HG03432 (cell line): ENCODE results near the gene FTCDNL1.

Experiments
- ATAC-seq: cut with Tn5 transposase; IDR thresholded peaks from one replicate; pipeline ENCODE4 v1.9.1; 2021; ENCODE audit warnings: mild to moderate bottlenecking, moderate library complexity; ENCODE audit not compliant: unreplicated experiment

The FTCDNL1 gene

GRCh38 chr2:199743415-199744120 lies 107.4 kb downstream of the FTCDNL1 start:
- ATAC-seq = no peak

DNA sequence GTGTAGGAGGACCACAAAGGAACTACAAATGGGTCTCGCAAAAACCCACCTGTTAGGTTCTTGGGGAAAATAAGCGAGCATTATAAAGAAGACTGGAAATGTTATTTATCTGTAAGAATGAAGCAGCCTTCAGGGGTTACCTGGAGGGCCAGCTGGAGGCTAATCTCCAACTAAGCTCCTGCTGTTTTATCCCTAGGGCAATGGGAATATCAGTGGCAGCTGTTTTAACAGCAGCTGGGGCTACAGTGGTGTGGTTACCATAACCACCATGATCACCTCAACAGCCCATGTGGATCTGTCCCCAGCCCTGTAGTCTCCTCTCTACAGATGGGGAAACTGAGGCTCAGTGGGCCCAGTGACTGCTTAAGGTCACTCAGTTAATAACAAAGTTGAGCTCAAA lies 108.1 kb downstream of the FTCDNL1 start:
- ATAC-seq = no peak

DNA sequence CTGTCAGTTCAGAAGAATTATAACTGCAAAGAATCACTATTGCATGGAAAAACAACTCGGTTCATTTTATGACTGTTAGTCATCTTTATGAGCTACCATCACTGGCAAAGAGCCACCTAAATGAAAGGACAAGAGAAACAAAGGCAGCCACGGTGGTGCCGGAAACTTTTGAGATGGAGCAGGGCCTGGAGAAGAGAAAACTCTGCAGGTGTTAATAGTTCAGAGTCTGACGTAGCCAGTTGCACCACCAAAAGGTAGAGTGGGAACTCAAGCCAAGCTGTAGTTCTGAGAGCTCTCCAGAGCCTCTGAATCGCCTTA lies 110.9 kb downstream of the FTCDNL1 start:
- no peak for ATAC-seq

GRCh38 chr2:199739413-199740110 lies 111.4 kb downstream of the FTCDNL1 start:
- ATAC-seq = peak; percentile 78

DNA sequence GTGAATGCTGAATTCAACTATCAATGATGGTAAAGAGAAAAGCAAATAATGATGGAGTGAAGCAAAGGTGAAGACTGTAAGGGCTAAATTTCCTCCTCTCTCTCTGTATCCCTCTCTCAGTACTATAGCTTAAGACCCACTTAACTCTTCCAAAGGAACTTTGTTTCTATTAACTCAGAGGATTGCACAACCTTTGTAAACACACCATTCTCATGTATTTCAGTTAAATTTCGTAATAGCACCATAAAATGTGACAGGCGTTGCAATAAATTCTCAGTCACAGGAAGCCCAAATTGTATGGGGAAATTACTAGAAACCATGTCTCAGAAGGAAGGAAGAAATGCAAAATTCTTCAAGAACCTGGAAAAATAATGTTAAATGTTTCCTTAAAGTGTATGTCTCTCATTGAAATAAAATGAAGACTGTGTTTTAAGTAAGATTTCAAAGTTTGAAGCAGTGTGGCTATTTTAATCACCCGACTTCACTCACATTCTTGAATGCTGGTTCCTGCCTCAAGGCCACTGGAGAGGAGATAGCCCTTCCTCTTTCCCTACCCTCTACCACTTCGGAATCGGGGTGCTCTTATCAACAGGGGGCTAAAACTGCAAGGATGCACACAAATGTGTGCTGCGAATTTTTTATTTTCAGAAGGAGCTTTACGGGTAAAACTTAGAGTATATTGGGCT lies 112.1 kb downstream of the FTCDNL1 start:
- ATAC-seq = no peak

DNA sequence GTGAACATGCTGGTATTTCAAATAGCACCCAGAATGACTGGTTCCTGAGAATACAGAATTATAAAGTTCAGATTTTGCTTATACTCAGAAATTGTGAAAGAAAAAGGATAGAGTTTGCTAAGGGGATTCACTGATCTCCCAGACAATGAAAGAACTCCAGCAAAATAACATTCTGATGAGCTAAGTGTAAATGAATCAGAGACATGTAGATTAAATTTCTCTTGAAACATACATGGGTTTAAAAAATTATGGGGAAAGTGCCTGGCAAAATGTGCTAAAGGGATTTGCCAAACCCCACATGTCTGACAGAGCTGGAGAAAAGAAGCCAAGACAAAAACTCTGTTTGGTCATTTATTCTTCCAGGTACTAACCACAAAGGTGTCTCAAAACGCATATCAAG lies 116.3 kb downstream of the FTCDNL1 start:
- no peak for ATAC-seq

DNA sequence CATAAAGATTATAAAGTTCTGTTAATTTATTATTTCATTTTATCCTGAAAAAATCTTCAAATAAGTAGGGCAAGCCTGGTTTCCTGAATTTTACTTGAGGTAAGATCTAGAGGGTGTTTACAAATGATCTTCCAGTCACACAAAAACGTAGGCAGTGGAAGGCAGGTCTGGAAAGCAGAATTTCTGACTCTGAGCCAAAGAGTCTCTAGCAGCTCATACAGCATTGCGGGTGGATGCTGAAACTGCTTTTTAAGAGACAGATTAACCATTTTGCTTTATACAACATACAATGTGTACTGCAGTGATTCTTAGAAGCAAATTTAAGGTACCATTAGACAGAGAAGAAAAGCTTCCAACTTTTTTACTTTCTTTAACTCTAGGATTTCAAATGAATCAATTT lies 117.0 kb downstream of the FTCDNL1 start:
- no peak for ATAC-seq

- no peak for ATAC-seq
These were observed 123.2 kb downstream of the FTCDNL1 start for GRCh38 chr2:199727801-199728200.

- no peak for ATAC-seq
These were observed 123.7 kb downstream of the FTCDNL1 start for GRCh38 chr2:199727306-199727705.

GRCh38 chr2:199718074-199718473 lies 132.9 kb downstream of the FTCDNL1 start:
- no peak for ATAC-seq

- no peak for ATAC-seq
These were observed 133.4 kb downstream of the FTCDNL1 start for GRCh38 chr2:199717587-199717907.

DNA sequence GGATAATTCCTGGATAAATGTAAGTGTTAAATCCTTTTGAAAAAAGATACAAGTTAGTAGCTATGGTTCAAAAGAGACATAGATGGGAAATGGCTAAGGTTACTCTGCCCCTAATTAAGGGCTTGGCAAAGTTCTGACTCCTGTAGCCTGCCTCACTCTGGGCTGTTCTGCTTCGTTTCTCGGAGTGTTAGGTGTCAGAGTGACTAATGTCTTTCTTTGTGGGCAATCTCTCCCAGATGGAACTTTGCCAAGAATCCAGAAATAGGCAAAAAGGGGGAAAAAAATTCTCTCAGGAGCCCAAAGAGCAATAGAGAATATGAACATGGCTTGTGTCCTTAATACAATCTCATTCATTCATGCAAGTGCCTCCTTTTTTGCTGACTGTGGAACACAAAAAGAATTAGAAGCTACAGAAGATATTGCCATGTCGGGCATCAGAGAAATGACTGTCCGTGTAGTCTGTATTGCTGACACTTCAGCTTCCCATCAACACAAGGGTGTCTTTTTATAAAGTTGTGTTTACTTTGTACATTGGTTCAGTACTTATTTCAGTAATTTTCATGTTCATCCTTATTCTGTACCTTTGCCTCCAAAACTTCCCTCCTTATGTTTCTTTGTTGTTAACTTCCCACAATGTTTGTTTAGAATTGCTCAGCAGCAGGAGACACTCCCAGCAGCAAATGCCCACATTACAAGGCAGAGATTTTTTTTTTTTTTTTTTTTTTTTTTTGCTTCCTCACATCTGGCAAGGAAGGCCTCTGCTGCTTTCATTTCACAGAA lies 134.0 kb downstream of the FTCDNL1 start:
- no peak for ATAC-seq

DNA sequence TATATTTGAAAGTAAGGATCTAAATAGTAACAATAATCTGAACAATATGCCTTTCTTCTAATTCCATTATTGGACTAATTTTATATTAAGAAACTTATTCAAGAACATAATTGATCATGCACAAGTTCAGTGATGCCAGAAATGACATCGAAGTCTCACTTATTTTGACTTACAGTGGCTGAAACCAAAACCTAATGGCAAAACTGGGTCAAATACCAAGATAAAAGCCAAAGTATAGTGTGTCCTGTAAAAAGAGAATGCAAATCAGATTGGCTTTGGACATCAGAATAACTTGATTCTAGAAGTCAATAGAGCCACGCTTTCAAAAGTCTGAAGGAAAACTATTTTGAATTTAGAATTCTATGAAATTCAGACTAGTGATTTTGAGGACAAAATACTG lies 137.2 kb downstream of the FTCDNL1 start:
- no peak for ATAC-seq

DNA sequence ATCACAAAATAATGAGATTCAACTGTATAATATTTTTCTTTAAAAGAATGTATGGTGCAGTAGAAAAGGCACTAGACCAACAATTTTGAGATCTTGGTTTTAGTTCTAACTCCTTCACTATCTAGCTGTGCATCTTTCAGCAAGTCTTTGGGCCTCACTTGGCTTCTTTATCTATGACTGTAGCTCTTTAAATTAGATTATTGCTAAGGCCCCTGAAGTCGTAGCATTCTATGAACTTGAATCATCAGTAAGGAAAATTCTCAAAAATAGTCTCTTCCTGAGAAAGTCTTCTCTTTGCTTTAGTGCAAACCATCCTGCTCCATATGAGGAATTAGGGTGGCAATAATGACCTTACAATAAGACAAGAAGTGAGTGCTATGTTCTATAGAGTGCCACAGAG lies 140.4 kb downstream of the FTCDNL1 start:
- ATAC-seq = no peak
